Choroid plexus epithelial cell (primary cell): ENCODE results near the gene FANK1.

Source experiments
- DNase-seq: peaks from one replicate; pipeline ENCODE4 v3.0.0-alpha.2; 2010; ENCODE audit warnings: low read depth
- H3K4me3 ChIP-seq: 2 replicates; pipeline ENCODE4 v1.5.1; 2011; ENCODE audit warnings: low read depth, mild to moderate bottlenecking, control low read depth, low read length, moderate library complexity
- CTCF ChIP-seq: conservative IDR thresholded peaks from 2 replicates; pipeline ENCODE4 v1.5.1; 2011; ENCODE audit warnings: low read depth, mild to moderate bottlenecking, control low read depth, inconsistent platforms, low read length, moderate library complexity

The FANK1 gene

GRCh38 chr10:125983656-125984055 is 87.3 kb downstream of the FANK1 start:
- no peak for DNase-seq
- peak; percentile 8 for TF ChIP-seq CTCF
- H3K4me3 ChIP-seq: no peak overlapping the region

- no peak for TF ChIP-seq CTCF
- peak; percentile 26 for DNase-seq
Measured at GRCh38 chr10:125984346-125984745, 88.0 kb downstream of the FANK1 start.

GRCh38 chr10:125984865-125985495 is 88.6 kb downstream of the FANK1 start:
- peak; percentile 3 for TF ChIP-seq CTCF
- peak; percentile 28 for DNase-seq
- H3K4me3 ChIP-seq: no peak overlapping the region

More at GRCh38 chr10:125984346-125984745, 88.0 kb downstream of the FANK1 start:
- no peak overlapping the region for H3K4me3 ChIP-seq

GRCh38 chr10:125985557-125986240 is 89.3 kb downstream of the FANK1 start:
- no peak for DNase-seq
- no peak overlapping the region for H3K4me3 ChIP-seq
- TF ChIP-seq CTCF: no peak

- H3K4me3 ChIP-seq: no peak overlapping the region
- DNase-seq: no peak
- TF ChIP-seq CTCF: no peak
Measured at GRCh38 chr10:125989791-125990190, 93.4 kb downstream of the FANK1 start.

GRCh38 chr10:125990974-125991373 is 94.6 kb downstream of the FANK1 start:
- no peak for DNase-seq
- H3K4me3 ChIP-seq: no peak overlapping the region
- TF ChIP-seq CTCF: no peak

- no peak for TF ChIP-seq CTCF
- no peak for DNase-seq
- no peak overlapping the region for H3K4me3 ChIP-seq
Measured at GRCh38 chr10:125991392-125991791, 95.0 kb downstream of the FANK1 start.
